Embryonic facial prominence (tissue), 1 donor: Measurements from ENCODE around the gene MRPL52.

ENCODE experiments used
- DNase-seq: peaks from one replicate; pipeline ENCODE4 v3.0.0-alpha.2; 2016; ENCODE audit errors: extremely low spot score

MRPL52 gene

GRCh38 chr14:22883173-22883976 lies 53.7 kb downstream of the MRPL52 start, which contains the start of gene REM2:
TSS of gene REM2 (plus strand) at chr14:22883222. CDS start at chr14:22883288, 66 bp downstream.
- no peak for DNase-seq

- DNase-seq: no peak
Measured at GRCh38 chr14:22884076-22884737, 54.5 kb downstream of the MRPL52 start.
